Activated B cell treated with CpG ODN at 0.5 μM for 24 hours (primary cell): ENCODE data around the gene MCHR1. TPM values are rescaled to one million over a fixed set of nuclear protein-coding genes. Genes with fewer than 3 reads are reported as not detected.

Source experiments
- ATAC-seq: fragments of 200-7000 bp; cut with Tn5 transposase; one replicate; pipeline ENCODE4 v1.10.0; 2021; ENCODE audit warnings: low read depth, mild to moderate bottlenecking, moderate library complexity
- CTCF ChIA-PET: fragments of 350-600 bp; sonication (Branson Sonifier 250); formaldehyde crosslinking; loops from one replicate; lab custom pipeline; 2021; ENCODE audit warnings: antibody characterized with exemption; lab: Charles Lee
- POLR2A ChIA-PET: fragments of 350-600 bp; sonication (Branson Sonifier 250); formaldehyde crosslinking; loops from one replicate; lab custom pipeline; 2021; ENCODE audit warnings: antibody characterized with exemption; lab: Charles Lee
- DNase-seq: peaks from one replicate; pipeline ENCODE4 v3.0.0; 2022
- H3K27ac Mint-ChIP-seq: one replicate; pipeline ENCODE4 v1.8.0; 2020; ENCODE audit warnings: mixed read lengths
- H3K27me3 Mint-ChIP-seq: one replicate; pipeline ENCODE4 v1.8.0; 2021; ENCODE audit warnings: mixed read lengths
- H3K36me3 Mint-ChIP-seq: one replicate; pipeline ENCODE4 v1.8.0; 2021; ENCODE audit warnings: low read depth, mixed read lengths
- H3K4me1 Mint-ChIP-seq: one replicate; pipeline ENCODE4 v1.8.0; 2021; ENCODE audit warnings: mixed read lengths
- H3K4me3 Mint-ChIP-seq: one replicate; pipeline ENCODE4 v1.8.0; 2020; ENCODE audit warnings: mild to moderate bottlenecking, mixed read lengths
- H3K9me3 Mint-ChIP-seq: one replicate; pipeline ENCODE4 v1.8.0; 2020; ENCODE audit warnings: mixed read lengths
- CTCF ChIP-seq: fragments of 200-600 bp; IDR thresholded peaks from one replicate; pipeline ENCODE4 v1.8.0; 2022; ENCODE audit warnings: antibody characterized with exemption, mild to moderate bottlenecking
- intact Hi-C: fragments of 100-400 bp; cut with micrococcal nuclease; formaldehyde crosslinking; loops from one replicate; pipeline ENCODE4 v1.15.1; 2024
- total RNA-seq: library from RNA; stranded (reverse); gene quantifications from 2 replicates; pipeline ENCODE4 v1.2.3, GENCODE V29; 2022

Gene MCHR1
- total RNA-seq, 1 donor from 2014 or later = not detected

GRCh38 chr22:40728731-40729189 is 49.5 kb downstream of the MCHR1 start:
- Mint-ChIP-seq H3K36me3 (no peaks in the 10 kb centered on the region), H3K4me1 (peaks cover 37% of the 10 kb centered on the region), H3K27me3 (no peaks in the 10 kb centered on the region), H3K9me3 (no peaks in the 10 kb centered on the region), H3K4me3 (peak overlapping the region; percentile 39), H3K27ac (peak overlapping the region; percentile 37)
- TF ChIP-seq CTCF = no peak
- no peak for DNase-seq
- intact Hi-C loops = no loop called here
- POLR2A ChIA-PET = no interaction called here
- ATAC-seq = no peak
- CTCF ChIA-PET = interaction anchor here (1.1 kb wide), 1 partner anchor 46 kb away, joined by 3 read pairs; no protein-coding TSS in a partner anchor

GRCh38 chr22:40729284-40729683 is 50.0 kb downstream of the MCHR1 start:
- H3K27ac Mint-ChIP-seq = no peak overlapping the region
- H3K36me3 Mint-ChIP-seq = no peaks in the 10 kb centered on the region
- POLR2A ChIA-PET = no interaction called here
- H3K27me3 Mint-ChIP-seq = no peaks in the 10 kb centered on the region
- intact Hi-C loops = no loop called here
- CTCF ChIA-PET = no interaction called here
- H3K4me1 Mint-ChIP-seq = peaks cover 37% of the 10 kb centered on the region
- TF ChIP-seq CTCF = no peak
- H3K9me3 Mint-ChIP-seq = no peaks in the 10 kb centered on the region
- DNase-seq (no peak), ATAC-seq (no peak)
- H3K4me3 Mint-ChIP-seq = no peak overlapping the region

Other genes with a start within 250 kb of the MCHR1 start
- 99.4 and 115 TPM in 2 replicates for gene MRTFA, start 42.8 kb upstream of the MCHR1 start, total RNA-seq
- 14.8 and 19.3 TPM in 2 replicates for gene SLC25A17, start 139.9 kb downstream of the MCHR1 start, total RNA-seq
- 183 and 221 TPM in 2 replicates for gene ST13, start 177.2 kb downstream of the MCHR1 start, total RNA-seq
- gene XPNPEP3, start 177.7 kb downstream of the MCHR1 start, total RNA-seq = 20.3 and 20.8 TPM in 2 replicates
- not detected in 2 replicates for gene DNAJB7, start 182.6 kb downstream of the MCHR1 start, total RNA-seq